HG02588 (cell line): ENCODE results near the gene HSH2D.
"Not testable (repeated sequence)": the region's sequence is repeated elsewhere in the genome, so short reads cannot be mapped to it uniquely, and the experiment has no call there.

Experiments used
- ATAC-seq: cut with Tn5 transposase; IDR thresholded peaks from one replicate; pipeline ENCODE4 v1.9.1; 2021; ENCODE audit warnings: mild to moderate bottlenecking, moderate library complexity; ENCODE audit not compliant: unreplicated experiment

Gene HSH2D

GRCh38 chr19:16119075-16119857 lies 24.2 kb upstream of the HSH2D start:
- ATAC-seq, result not testable (repeated sequence)

DNA sequence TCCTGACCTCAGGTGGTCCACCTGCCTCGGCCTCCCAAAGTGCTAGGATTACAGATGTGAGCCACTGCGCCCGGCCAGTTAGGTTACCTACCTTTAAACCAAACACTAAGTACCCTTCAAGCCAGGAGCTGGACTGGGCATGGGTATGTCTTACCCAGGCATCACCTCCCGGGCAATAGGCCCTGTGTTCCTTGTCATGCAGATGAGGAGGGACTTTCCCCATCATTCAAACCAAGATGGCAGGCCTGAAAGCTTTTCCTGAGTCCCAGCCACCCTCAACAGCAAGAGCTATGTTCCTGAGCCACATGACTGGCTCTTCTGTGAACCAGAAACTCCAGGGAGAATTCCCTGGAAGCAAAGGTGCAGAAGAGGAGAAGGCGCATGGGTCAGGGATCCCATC lies 22.3 kb upstream of the HSH2D start:
- no peak for ATAC-seq

DNA sequence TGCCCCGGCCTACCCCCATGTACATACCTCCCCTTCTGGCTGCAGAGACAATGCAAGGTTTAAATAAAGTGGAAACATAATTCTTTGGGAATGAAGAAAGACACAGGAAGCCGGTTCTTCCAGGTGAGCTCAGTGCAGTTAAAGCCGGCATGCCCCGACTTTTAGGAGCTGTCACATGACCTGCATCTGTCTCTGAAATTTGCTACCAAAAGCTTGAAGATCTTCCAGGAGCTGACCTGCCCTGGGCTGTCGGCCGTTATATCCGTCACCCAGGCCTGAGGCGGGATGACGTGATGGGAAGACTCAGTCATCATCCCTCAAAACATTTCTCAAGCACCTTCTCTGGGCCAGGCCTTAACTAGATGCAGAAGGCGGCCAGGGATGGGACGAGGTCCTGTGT lies 21.5 kb upstream of the HSH2D start:
- ATAC-seq, result no peak

DNA sequence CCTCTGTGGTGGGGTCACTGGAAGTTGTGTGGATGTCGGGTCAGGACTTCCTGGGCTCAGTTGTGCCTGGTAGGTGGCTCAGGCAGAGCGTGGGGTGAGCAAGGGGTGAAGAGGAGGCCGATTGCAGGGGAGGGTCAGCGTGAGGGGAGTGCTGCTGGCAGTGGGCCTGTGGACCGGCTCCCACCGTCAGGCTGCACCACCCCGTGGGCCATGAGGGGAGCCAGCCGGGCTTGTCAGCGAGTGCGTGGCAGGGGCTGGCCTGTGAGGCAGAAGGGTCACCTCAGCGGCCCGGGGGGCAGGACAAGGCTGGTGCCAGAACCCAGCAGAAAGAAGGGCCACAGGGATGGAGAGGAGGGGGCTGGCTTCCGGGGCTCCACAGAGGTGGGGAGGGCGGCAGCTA lies 18.5 kb upstream of the HSH2D start:
- no peak for ATAC-seq

- no peak for ATAC-seq
These were observed 17.6 kb upstream of the HSH2D start for GRCh38 chr19:16125737-16126495.

GRCh38 chr19:16127080-16127479 lies 16.4 kb upstream of the HSH2D start:
- ATAC-seq, result no peak

DNA sequence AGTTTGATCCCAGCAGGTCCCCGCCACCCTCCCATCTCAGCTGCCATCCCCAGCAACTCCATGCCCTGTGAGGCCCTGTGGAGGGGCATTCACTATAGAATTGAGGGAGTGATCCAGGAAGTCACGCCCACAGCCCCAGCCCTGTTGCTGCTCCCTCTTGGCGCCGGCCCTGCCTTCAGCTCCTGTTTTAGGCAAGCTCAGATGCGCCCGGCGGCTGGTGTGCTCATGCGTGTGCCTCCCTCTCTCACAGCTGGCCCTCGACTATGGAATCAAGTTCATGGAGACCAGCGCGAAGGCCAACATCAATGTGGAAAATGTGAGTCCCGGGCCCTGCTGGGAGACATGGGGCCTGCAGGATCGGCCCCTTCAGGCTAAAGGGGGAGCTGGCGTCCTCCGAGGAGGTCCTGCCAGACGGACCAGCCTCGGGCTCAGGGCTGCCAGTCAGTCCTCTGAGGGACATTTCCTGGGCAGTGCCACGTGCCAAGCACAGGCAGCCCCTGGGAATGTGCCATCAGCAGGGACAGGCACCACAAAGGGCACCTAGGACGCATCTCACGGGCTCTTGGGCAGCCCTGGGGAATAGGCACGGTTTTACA lies 15.6 kb upstream of the HSH2D start:
- no peak for ATAC-seq

GRCh38 chr19:16131648-16132047 lies 11.8 kb upstream of the HSH2D start:
- no peak for ATAC-seq

GRCh38 chr19:16133818-16134217 lies 9.7 kb upstream of the HSH2D start:
- no peak for ATAC-seq

DNA sequence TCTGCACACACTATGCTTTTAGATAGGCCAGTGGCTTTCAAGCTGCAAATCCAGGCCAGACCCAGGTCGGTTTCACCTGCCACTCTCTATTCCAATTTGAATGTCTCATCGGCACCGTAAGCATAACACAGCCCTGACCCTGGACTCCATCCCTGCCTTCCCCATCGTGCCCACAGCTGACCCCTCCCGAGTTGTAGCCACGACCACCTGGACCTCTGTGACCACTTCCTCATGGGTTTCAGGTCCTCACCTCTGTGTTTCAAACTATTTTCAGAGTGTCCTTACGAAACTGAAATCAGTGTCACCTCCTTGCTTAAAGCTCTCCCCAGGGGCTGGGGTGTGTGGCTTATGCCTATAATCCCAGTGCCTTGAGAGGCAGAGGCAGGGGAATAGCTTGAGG lies 9.0 kb upstream of the HSH2D start:
- no peak for ATAC-seq

GRCh38 chr19:16135430-16136127 lies 7.9 kb upstream of the HSH2D start:
- ATAC-seq, result no peak

- ATAC-seq, result no peak
These were observed 7.1 kb upstream of the HSH2D start for GRCh38 chr19:16136185-16136999.

- ATAC-seq, result no peak
These were observed 3.7 kb upstream of the HSH2D start for GRCh38 chr19:16139752-16140151.

GRCh38 chr19:16141043-16141442 lies 2.4 kb upstream of the HSH2D start:
- peak; percentile 44 for ATAC-seq

- ATAC-seq, result no peak
These were observed 1.4 kb upstream of the HSH2D start for GRCh38 chr19:16142032-16142580.

DNA sequence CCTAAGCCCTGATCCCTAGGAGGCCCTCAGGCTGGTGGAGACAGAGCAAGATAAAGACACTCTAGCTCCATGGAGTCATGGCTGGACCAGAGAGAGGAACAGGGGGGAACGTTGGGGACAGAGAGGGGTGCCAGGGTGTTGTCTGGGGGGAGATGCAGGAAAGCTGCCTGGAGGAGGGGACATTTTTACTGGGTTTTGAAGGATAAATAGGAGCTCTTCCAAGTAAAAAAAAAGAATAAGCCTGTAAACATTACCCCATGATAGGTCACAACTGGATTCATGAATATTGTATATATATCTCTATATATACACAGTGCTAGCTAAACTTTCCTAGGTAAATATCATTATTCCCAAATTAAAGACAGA lies 714 bp downstream of the HSH2D start:
- no peak for ATAC-seq

GRCh38 chr19:16146112-16146511 lies 2.6 kb downstream of the HSH2D start:
- no peak for ATAC-seq

GRCh38 chr19:16148443-16149229 lies 5.2 kb downstream of the HSH2D start:
- ATAC-seq, result no peak

- ATAC-seq, result no peak
These were observed 10.3 kb downstream of the HSH2D start for GRCh38 chr19:16153582-16154336.
